Measurements from ENCODE around the gene GRB10.
A peak's percentile ranks its signal among the peaks of the same experiment; 100 is the strongest.

GRB10 gene

GRCh38 chr7:50782375-50783208 lies at the start of gene GRB10:
Gene GRB10, minus strand, starts transcription at chr7:50782896. Its CDS starts 50,574 bp downstream, at chr7:50732322.
- peak; percentile 32 for DNase-seq

DNA sequence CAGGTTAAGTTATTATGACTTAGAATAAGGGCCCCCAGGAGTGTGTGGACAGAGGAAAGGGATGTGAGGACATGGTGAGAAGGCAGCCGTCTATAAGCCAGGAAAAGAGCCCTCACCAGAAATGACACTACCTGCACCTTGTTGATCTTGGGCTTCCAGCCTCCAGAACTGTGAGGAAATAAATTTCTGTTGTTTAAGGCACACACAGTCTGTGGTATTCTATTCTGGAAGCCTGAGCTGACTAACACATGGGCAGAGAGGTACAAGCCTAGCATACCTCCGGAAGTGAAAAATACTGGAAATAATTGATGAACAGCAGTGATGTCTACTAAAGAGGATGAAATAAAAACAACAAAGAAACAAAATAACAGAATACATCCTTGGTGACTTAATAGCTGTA lies 46.1 kb upstream of the GRB10 start:
- DNase-seq, result no peak

- DNase-seq, result no peak
These were observed 45.4 kb upstream of the GRB10 start for GRCh38 chr7:50828116-50828515.

DNA sequence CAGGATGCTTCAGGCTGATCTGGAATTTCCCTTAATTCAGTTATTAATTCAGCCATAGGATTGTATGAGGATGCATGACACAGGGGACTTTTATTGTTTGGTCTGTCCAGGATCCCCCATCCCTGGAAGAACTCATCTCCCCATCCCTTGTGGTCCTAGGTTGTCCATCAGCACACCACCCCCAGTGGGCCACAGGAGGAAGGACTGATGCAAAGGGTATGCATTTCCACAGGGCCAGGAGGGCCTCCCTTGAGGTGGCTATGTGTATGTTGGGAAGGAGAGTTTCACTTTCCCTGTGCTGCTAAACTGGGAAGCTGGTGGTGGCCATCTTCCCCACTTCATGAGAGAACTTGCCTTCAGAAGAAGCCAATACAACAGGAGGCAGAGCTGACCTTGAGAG lies 44.6 kb upstream of the GRB10 start:
- DNase-seq, result no peak

DNA sequence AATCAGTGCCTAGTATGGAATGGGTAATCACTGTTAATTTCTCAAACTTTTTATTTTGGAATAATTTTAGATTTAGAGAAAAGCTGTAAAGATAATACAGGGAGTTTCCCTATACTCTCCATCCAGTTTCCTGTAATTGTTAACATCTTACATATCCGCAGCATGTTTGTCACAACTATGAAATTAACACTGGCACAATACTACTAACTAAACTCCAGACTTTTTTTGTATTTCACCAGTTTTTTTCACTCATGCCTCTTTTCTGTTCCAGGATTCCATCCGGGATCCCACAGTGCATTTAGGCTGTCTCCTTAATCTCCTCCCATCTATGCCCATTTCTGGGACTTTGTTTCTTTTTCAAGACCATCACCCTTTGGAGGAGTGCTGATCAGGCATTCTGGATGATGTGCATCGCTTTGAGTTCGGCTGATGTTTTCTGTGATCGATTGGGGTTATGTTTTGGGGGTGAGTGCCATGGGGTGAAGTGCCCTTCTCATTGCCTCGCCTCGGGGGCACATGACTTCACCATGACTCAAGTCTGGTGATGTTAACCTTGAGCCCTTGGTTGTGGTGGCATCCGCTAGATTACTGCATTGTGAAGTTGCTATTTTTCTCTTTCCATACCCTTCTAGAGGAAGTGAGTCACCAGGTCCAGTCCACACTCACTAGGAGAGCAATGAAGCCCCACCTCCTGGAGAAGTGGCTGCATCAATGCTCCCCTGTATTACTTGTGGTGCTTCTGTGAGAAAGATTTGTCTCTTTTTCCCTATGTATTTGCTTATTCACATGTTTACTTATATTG lies 43.9 kb upstream of the GRB10 start:
- DNase-seq, result no peak

DNA sequence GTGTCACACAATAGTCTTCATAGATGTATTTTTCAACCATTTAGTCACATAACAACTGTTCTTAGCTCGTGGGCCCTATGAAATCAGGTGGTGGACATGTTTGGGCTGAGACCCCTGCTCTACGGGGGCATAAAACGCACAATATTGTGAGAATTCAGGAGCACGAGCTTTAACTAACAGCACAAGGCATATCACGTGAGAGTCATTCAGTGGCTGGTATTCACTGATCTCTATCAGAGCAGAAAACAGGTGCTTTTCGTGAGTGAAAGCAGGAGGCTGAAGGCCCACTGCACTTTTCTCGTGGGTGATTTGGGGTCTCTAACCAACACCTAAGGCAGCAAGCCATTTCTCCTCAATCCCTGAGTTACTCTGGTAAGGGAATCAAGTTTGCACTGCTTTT lies 42.8 kb upstream of the GRB10 start:
- no peak for DNase-seq

- DNase-seq, result no peak
These were observed 42.2 kb upstream of the GRB10 start for GRCh38 chr7:50824882-50825281.

- no peak for DNase-seq
These were observed 40.0 kb upstream of the GRB10 start for GRCh38 chr7:50822706-50823105.

- DNase-seq, result no peak
These were observed 39.4 kb upstream of the GRB10 start for GRCh38 chr7:50822110-50822509.

DNA sequence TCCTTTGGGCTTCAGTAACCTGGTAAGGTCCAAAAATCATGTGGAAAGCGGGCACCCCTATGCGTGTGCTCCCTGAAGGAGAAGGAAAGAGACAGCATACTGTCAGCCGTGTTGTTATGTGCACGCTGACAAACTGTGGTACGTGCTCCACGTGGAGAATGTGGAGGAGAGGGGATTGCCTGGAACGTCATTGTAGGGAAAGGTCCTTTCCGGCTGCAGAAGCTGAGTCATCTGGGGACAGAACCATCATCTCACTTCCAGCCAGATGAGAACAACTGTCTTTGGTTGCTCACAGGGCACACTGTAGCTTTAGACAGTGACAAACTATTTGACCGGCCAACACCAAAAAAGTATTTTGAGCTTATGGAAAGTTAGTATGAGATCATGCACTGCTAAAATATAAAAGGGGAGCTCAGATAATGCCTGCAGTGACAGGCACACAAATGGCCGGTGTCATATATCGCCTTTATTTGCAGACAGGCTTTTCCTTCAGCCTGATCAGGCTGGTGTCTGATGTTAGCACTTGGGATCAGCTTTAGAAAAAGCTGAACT lies 38.8 kb upstream of the GRB10 start:
- peak; percentile 33 for DNase-seq

DNA sequence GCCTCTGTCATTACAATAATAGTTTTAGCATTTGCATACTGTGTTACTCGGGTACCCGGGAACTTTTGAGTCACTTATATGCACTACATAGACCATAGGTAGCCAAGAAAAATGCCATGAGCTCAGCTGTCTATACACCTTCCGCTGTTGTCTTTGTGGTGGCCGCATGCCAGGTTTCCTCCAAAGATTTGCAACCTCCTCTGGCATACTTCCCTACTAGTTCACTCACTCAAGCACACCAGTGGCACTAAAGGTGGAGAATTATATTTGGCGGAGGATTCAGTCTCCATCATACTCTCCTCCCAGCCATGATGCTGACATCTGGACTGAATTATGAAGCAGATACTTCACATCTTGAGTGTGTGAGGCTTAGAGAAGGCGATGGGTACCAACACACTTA lies 35.6 kb upstream of the GRB10 start:
- DNase-seq, result no peak

DNA sequence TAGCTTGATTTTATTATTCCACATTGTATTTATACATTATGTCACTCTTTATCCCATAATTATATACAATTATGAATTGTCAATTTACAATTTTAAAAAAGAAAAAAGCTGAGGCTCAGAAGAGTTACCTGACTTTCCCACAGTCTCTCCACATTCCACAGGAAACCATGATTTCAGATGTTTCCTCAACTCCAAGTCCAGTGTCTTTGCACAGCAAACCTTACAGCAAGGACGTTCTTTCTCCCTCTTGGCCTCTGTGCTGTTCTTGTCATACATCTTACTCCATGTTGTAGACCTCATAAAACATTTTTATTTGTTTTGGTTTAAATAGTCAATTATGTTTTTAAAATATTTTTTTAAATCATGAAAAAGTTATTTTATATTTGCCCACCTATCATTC lies 34.9 kb upstream of the GRB10 start:
- DNase-seq, result no peak

DNA sequence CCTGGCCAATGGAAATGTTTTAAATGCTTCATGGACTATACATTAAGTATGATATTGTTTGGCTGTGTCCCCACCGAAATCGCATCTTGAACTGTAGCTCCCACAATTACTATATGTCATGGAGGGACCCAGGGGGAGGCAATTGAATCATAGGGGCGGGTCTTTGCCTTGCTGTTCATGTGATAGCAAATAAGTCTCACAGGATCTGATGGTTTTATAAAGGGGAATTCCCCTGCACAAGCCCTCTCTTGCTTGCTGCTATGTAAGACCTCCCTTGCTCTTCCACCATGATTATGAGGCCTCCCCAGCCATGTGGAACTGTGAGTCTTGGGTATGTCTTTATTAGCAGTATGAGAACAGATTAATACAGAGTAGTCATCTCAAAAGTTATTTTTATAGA lies 32.4 kb upstream of the GRB10 start:
- DNase-seq, result no peak

- no peak for DNase-seq
These were observed 31.5 kb upstream of the GRB10 start for GRCh38 chr7:50814166-50814565.

DNA sequence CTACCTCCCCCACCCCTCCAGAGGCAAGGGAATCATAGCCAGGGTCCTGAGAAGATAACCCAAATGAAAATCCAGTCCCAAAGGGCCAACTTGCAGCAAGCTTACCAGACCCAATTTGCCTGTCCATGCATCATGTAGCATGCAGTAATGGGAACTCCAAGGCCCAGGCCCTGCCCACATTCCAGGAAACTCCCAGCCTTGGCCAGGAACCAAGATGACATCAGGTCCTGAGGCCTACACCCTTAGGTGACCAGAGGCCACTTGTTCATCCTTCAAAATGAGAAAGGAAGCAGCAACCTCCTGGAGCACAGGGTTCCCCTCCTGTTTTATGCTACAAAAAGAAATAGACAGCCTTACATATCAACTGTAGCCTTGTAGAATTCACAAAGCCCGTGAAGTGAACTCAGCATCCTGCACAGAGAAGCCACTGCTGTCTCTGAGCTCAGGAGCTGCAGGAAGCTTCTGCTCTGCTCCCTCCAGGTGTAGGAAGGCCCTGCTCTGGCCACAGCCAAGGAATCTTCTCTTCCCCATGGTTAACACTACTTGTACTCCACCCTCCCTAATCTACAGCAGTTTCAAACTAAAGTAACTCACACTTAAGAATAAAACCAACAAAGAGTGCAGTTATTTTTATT lies 30.3 kb upstream of the GRB10 start:
- DNase-seq, result no peak

- DNase-seq, result no peak
These were observed 29.4 kb upstream of the GRB10 start for GRCh38 chr7:50812094-50812493.

DNA sequence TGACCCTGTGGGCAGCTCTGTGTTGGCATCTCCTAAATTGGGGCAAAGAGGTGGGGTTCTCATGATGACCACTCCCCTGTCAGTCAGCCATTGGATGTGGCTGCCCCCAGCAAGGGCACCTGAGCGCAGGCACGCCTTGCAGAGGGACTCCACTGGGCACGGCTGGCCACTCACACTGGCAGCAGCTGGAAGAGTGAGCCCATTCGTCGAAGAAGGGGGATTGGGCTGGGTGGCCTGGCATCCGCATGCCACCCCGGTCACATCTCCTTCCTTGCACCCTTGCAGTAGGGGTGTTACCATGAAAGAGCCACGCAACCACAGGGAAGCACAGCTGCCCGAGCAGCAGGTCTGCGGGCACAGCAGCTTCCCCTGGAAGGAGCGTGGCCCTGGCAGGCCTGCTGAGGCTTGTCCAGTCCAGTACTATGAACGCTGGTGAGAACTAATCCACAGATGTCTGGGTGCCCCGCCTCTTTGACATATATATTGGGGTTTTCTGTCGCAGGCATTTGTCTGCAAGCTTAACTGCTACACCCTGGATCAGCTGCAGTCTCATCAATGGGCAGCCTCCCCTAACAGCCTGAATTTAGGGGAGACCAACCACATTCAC lies 25.7 kb upstream of the GRB10 start:
- DNase-seq, result no peak

- no peak for DNase-seq
These were observed 24.5 kb upstream of the GRB10 start for GRCh38 chr7:50807026-50807730.

- no peak for DNase-seq
These were observed 23.4 kb upstream of the GRB10 start for GRCh38 chr7:50806143-50806542.

DNA sequence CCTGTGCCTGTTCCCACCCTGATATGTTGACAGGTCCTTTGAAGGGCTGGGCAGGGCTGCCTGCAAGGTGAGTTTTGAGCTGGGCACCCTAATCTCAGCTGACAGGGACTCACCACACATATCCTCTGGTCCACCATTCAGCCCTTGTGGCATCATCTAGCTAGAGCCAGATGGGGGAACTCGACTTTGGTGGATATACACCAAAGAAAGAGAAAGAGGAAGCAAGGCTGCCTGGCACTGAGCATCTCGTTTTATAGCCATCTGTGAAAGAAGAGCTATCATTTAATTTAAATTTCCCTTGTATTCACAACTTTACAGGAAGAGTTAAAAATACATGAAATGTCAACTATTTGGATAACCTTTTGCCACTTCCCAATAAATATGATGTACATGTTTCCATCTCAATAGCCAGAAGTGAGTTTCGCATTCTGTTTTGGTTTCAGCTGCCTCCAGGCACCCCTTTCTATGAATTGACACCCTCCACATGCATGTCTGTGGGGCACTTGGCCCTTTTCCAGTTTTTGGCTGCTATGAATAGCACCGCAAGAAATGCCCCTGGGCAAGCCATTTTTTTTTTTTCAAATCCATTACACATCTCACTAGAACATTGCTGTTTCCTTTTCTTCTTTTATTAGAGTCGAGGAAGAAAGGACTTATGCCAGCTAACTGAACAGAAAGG lies 22.9 kb upstream of the GRB10 start:
- DNase-seq, result no peak

Measured in DMS153 (cell line).